H1 (cell line): ENCODE measurements around the gene CSNK1D. TPM values are rescaled to one million over a fixed set of nuclear protein-coding genes. Genes with fewer than 3 reads are reported as not detected.

Experiments
- CTCF ChIA-PET: fragments of 300-600 bp; sonication (Branson Sonifier 250); formaldehyde crosslinking; loops from one replicate; lab custom pipeline; 2021; ENCODE audit not compliant: partially characterized antibody; lab: Charles Lee
- POLR2A ChIA-PET: fragments of 300-600 bp; sonication (Branson Sonifier 250); formaldehyde crosslinking; loops from one replicate; lab custom pipeline; 2021; ENCODE audit warnings: inconsistent platforms; ENCODE audit not compliant: partially characterized antibody; lab: Charles Lee
- DNase-seq, 2 experiments: peaks; one replicate each; pipeline versions ENCODE4 v3.0.0 to v3.0.0-alpha.2; 2010 to 2022; ENCODE audit warnings: low spot score in 2 of 2, low read depth in 1 of 2, mixed read lengths in 1 of 2
- FAIRE-seq: peaks from 2 replicates; lab custom pipeline; 2011; peaks lifted over from hg19 to GRCh38; lab: Jason Lieb, UNC
- H2AFZ ChIP-seq: 2 replicates; pipeline ENCODE4 v1.8.1; 2012; ENCODE audit warnings: low read length, inconsistent platforms
- H2AK5ac ChIP-seq: 2 replicates; pipeline ENCODE4 v1.6.1; 2013; ENCODE audit warnings: low read depth, low read length
- H2BK120ac ChIP-seq: replicated peaks from 2 replicates; pipeline ENCODE3; 2013; ENCODE audit warnings: low read depth, low read length, inconsistent platforms
- H2BK12ac ChIP-seq: 2 replicates; pipeline ENCODE4 v1.6.1; 2013; ENCODE audit warnings: low read depth, low read length
- H2BK15ac ChIP-seq: 2 replicates; pipeline ENCODE4 v1.6.1; 2013; ENCODE audit warnings: low read length
- H2BK20ac ChIP-seq: 2 replicates; pipeline ENCODE4 v1.6.1; 2013; ENCODE audit warnings: low read length
- H2BK5ac ChIP-seq: 2 replicates; pipeline ENCODE4 v1.6.1; 2013; ENCODE audit warnings: low read depth, low read length
- H3K14ac ChIP-seq: 2 replicates; pipeline ENCODE4 v1.6.1; 2013; ENCODE audit warnings: inconsistent platforms; ENCODE audit not compliant: insufficient read length
- H3K18ac ChIP-seq: 2 replicates; pipeline ENCODE4 v1.6.1; 2013; ENCODE audit warnings: low read length; ENCODE audit errors: extremely low read depth
- H3K23ac ChIP-seq: 2 replicates; pipeline ENCODE4 v1.6.1; 2013; ENCODE audit warnings: inconsistent platforms; ENCODE audit not compliant: insufficient read length
- H3K23me2 ChIP-seq: 2 replicates; pipeline ENCODE4 v1.6.1; 2013; ENCODE audit warnings: low read depth, low read length
- H3K27ac ChIP-seq: 2 replicates; pipeline ENCODE4 v1.6.1; 2011; ENCODE audit warnings: low read depth, low read length, inconsistent platforms
- H3K27me3 ChIP-seq, 4 experiments: replicated peaks in 1 of 4; 1 replicate in 1 of 4; 2 replicates in 3 of 4; pipeline versions ENCODE4 v1.6.1 to v1.8.1; 2011 to 2013; ENCODE audit warnings: low read length in 3 of 4, mild to moderate bottlenecking in 3 of 4, inconsistent platforms in 2 of 4, mixed read lengths in 2 of 4, moderate library complexity in 1 of 4; ENCODE audit not compliant: control insufficient read depth in 3 of 4, insufficient read depth in 3 of 4; ENCODE audit errors: extremely low read depth in 1 of 4
- H3K36me3 ChIP-seq, 4 experiments: 2 replicates each; pipeline versions ENCODE4 v1.6.1 to v1.8.1; 2011 to 2013; ENCODE audit warnings: mild to moderate bottlenecking in 4 of 4, low read length in 3 of 4, moderate library complexity in 2 of 4, control low read depth in 1 of 4, inconsistent platforms in 1 of 4; ENCODE audit not compliant: insufficient read depth in 4 of 4, control insufficient read depth in 2 of 4
- H3K4ac ChIP-seq: replicated peaks from 2 replicates; pipeline ENCODE3; 2013; ENCODE audit warnings: low read length, low read depth, mixed read lengths, inconsistent platforms; ENCODE audit not compliant: insufficient read length
- H3K4me1 ChIP-seq, 4 experiments: replicated peaks in 1 of 4; 1 replicate in 1 of 4; 2 replicates in 3 of 4; pipeline versions ENCODE4 v1.6.1 to v1.8.1; 2011 to 2013; ENCODE audit warnings: low read length in 3 of 4, inconsistent platforms in 2 of 4, mixed read lengths in 1 of 4; ENCODE audit not compliant: insufficient read depth in 4 of 4, control insufficient read depth in 3 of 4
- H3K4me2 ChIP-seq, 2 experiments: 2 replicates each; pipeline versions ENCODE4 v1.6.1 to v1.8.1; 2011 to 2013; ENCODE audit warnings: low read depth in 2 of 2, low read length in 2 of 2, control low read depth in 1 of 2, inconsistent platforms in 1 of 2, mild to moderate bottlenecking in 1 of 2; ENCODE audit not compliant: insufficient read depth in 1 of 2
- H3K4me3 ChIP-seq, 4 experiments: fragments of 200-600, 300-600 bp in 1 of 4; sonication (generic), shearing (Covaris generic), sonication (Bioruptor Twin) in 1 of 4; 2 replicates each; pipeline versions ENCODE4 v1.5.1 to v1.8.1; 2011 to 2016; ENCODE audit warnings: low read length in 4 of 4, low read depth in 3 of 4, control low read depth in 2 of 4, inconsistent platforms in 2 of 4, mild to moderate bottlenecking in 2 of 4, mixed read lengths in 1 of 4, moderate library complexity in 1 of 4; ENCODE audit not compliant: insufficient read depth in 2 of 4; ENCODE audit errors: extremely low read depth in 1 of 4
- H3K56ac ChIP-seq: replicated peaks from 2 replicates; pipeline ENCODE3; 2013; ENCODE audit warnings: low read depth, mild to moderate bottlenecking, mixed read lengths, low read length, inconsistent platforms; ENCODE audit not compliant: insufficient read length
- H3K79me1 ChIP-seq: 2 replicates; pipeline ENCODE4 v1.6.1; 2013; ENCODE audit warnings: low read depth, low read length, control low read depth
- H3K79me2 ChIP-seq, 2 experiments: 2 replicates each; pipeline versions ENCODE4 v1.6.1 to v1.8.1; 2012 to 2013; ENCODE audit warnings: low read length in 2 of 2, mild to moderate bottlenecking in 2 of 2, inconsistent platforms in 1 of 2; ENCODE audit not compliant: insufficient read depth in 2 of 2, control insufficient read depth in 1 of 2
- H3K9ac ChIP-seq, 4 experiments: replicated peaks in 1 of 4; 1 replicate in 1 of 4; 2 replicates in 3 of 4; pipeline versions ENCODE4 v1.6.1 to v1.8.1; 2011 to 2013; ENCODE audit warnings: low read depth in 3 of 4, low read length in 3 of 4, control low read depth in 2 of 4, mild to moderate bottlenecking in 2 of 4, moderate library complexity in 2 of 4, inconsistent platforms in 1 of 4; ENCODE audit errors: extremely low read depth in 1 of 4
- H3K9me3 ChIP-seq, 2 experiments: 2 replicates each; pipeline versions ENCODE4 v1.6.1 to v1.8.1; 2012 to 2013; ENCODE audit warnings: mild to moderate bottlenecking in 2 of 2, moderate library complexity in 2 of 2, control low read depth in 1 of 2, inconsistent platforms in 1 of 2, low read depth in 1 of 2, low read length in 1 of 2, mixed read lengths in 1 of 2; ENCODE audit not compliant: insufficient read depth in 2 of 2
- H4K20me1 ChIP-seq, 2 experiments: replicated peaks in 1 of 2; 2 replicates each; pipeline versions ENCODE3 to v1.8.1; 2011 to 2013; ENCODE audit warnings: inconsistent platforms in 2 of 2, low read length in 2 of 2, mild to moderate bottlenecking in 1 of 2; ENCODE audit not compliant: insufficient read depth in 2 of 2, control insufficient read depth in 1 of 2
- H4K5ac ChIP-seq: 2 replicates; pipeline ENCODE4 v1.6.1; 2013; ENCODE audit warnings: low read length, low read depth, mixed read lengths, inconsistent platforms; ENCODE audit not compliant: insufficient read length
- H4K8ac ChIP-seq: 2 replicates; pipeline ENCODE4 v1.8.0; 2013; ENCODE audit warnings: mild to moderate bottlenecking, moderate library complexity, low read length, inconsistent platforms; ENCODE audit not compliant: insufficient read depth; ENCODE audit errors: extremely low read depth
- H4K91ac ChIP-seq: replicated peaks from 2 replicates; pipeline ENCODE3; 2013; ENCODE audit warnings: low read length, mixed read lengths, inconsistent platforms; ENCODE audit not compliant: insufficient read length
- ATF3 ChIP-seq: IDR thresholded peaks from 2 replicates; pipeline ENCODE4 v1.6.1; 2011; ENCODE audit warnings: low read depth, mild to moderate bottlenecking, low read length; ENCODE audit not compliant: insufficient read depth
- CHD1 ChIP-seq: IDR thresholded peaks from 2 replicates; pipeline ENCODE4 v1.6.1; 2012; ENCODE audit warnings: low read depth, low read length, improper control_type of control experiment
- CREB1 ChIP-seq: IDR thresholded peaks from 2 replicates; pipeline ENCODE4 v1.6.1; 2012; ENCODE audit warnings: inconsistent platforms
- E2F6 ChIP-seq: IDR thresholded peaks from 2 replicates; pipeline ENCODE4 v1.6.1; 2012; ENCODE audit warnings: inconsistent platforms
- POLR2A ChIP-seq, 2 experiments: IDR thresholded peaks; 1 replicate in 1 of 2; 2 replicates in 1 of 2; pipeline ENCODE4 v1.6.1; 2011; ENCODE audit warnings: low read depth in 2 of 2, low read length in 2 of 2, mild to moderate bottlenecking in 2 of 2; ENCODE audit errors: control extremely low read depth in 1 of 2
- POU5F1 ChIP-seq: IDR thresholded peaks from 2 replicates; pipeline ENCODE4 v1.6.1; 2011; ENCODE audit warnings: low read depth, mild to moderate bottlenecking, low read length, moderate library complexity
- SP1 ChIP-seq: IDR thresholded peaks from 2 replicates; pipeline ENCODE4 v1.6.1; 2011; ENCODE audit warnings: low read depth, low read length
- SP4 ChIP-seq: IDR thresholded peaks from 2 replicates; pipeline ENCODE4 v1.6.1; 2012; ENCODE audit warnings: low read length, inconsistent platforms
- USF2 ChIP-seq: IDR thresholded peaks from 2 replicates; pipeline ENCODE4 v1.6.1; 2011; ENCODE audit warnings: low read length, improper control_type of control experiment
- WGBS, 2 experiments: shearing (Covaris generic) in 1 of 2; methylation state at CpG; one replicate each; pipeline versions ENCODE4 v1.1.6 to v1.1.7; 2013 to 2015; ENCODE audit warnings: low lambda C conversion rate in 2 of 2, mixed read lengths in 2 of 2, inconsistent platforms in 1 of 2, low coverage in 1 of 2, missing lambda C conversion rate in 1 of 2; ENCODE audit not compliant: insufficient replicate concordance in 2 of 2, insufficient coverage in 1 of 2, insufficient read length in 1 of 2; ENCODE audit errors: extremely low coverage in 1 of 2, missing lambda C conversion rate in 1 of 2; 5-methylcytosine and 5-hydroxymethylcytosine counted together
- polyA plus RNA-seq, 7 experiments: library from polyadenylated mRNA; depleted of rRNA in 3 of 7; stranded (reverse) in 5 of 7; unstranded in 2 of 7; fragments of >200 nt in 5 of 7; fragments of 200-250 nt in 2 of 7; gene quantifications; 1 replicate in 5 of 7; 2 replicates in 1 of 7; 4 replicates in 1 of 7; pipeline versions ENCODE4 v1.2.1 to v1.2.3, GENCODE V29; 2011 to 2013; ENCODE audit warnings: missing spikeins in 2 of 7, mixed read lengths in 2 of 7
- total RNA-seq: library from RNA; stranded (reverse); fragmentation: NEBNext Ultra II Directional; extraction: Animal tissue kit (Norgen Biotek cat#: 25700); gene quantifications from 2 replicates; pipeline ENCODE4 v1.2.1, GENCODE V29; 2021

Gene CSNK1D
- total and polyA plus RNA-seq, 2 of the 8 experiments (the other 6 are each of a cell fraction or from before 2014, with no cell fraction given): 73.5 to 103 TPM

- Histone ChIP-seq H4K5ac (no peak overlapping the region), H3K79me1 (no peaks in the 10 kb centered on the region; the same call in 1 of the 2 replicates), H3K4ac (no peak overlapping the region), H4K91ac (no peak overlapping the region), H3K4me3 (no peak overlapping the region), H3K23me2 (peaks cover 9% of the 10 kb centered on the region; the same call in 1 of the 2 replicates), H3K36me3 (peaks cover 0 to 3% (median 0%) of the 10 kb centered on the region in 4 experiments; a peak in 1 of 8 replicates), H2AK5ac (0 out of 2 replicates have a peak overlapping the region, but pooled peaks have one; percentile 5), H3K79me2 (no peaks in the 10 kb centered on the region), H3K4me1 (peaks cover 0 to 18% (median 6%) of the 10 kb centered on the region in 4 experiments; a peak in 6 of 7 replicates), H3K27me3 (peaks cover 26 to 48% (median 42%) of the 10 kb centered on the region in 4 experiments), H4K20me1 (peaks cover 9 to 12% of the 10 kb centered on the region in 2 experiments), H4K8ac (peak overlapping the region; percentile 11; the same call in 1 of the 2 replicates), H2BK20ac (no peak overlapping the region), H3K9me3 (no peaks in the 10 kb centered on the region; a peak in 1 of 4 replicates), H3K4me2 (no peak overlapping the region), H3K18ac (no peak overlapping the region), H2BK120ac (no peak overlapping the region), H3K23ac (no peak overlapping the region), H2AFZ (no peak overlapping the region), H3K9ac (no peak overlapping the region), H3K56ac (no peak overlapping the region), H2BK5ac (no peak overlapping the region), H3K14ac (no peak overlapping the region), H3K27ac (no peak overlapping the region), H2BK12ac (no peak overlapping the region), H2BK15ac (no peak overlapping the region)
- ChIA-PET CTCF (interaction anchor here (1.6 kb wide), 1 partner anchor 9 kb away, joined by 3 read pairs; no protein-coding TSS in a partner anchor), POLR2A (interaction anchor here (1.6 kb wide), 1 partner anchor 9 kb away, joined by 5 read pairs; no protein-coding TSS in a partner anchor)
- DNase-seq: no peak
- FAIRE-seq: no peak
- 91% methylated on average over 17 of the region's 21 CpGs; no CpG with 5 or more reads in 1 of the 2 experiments for WGBS, 2 experiments
- no peak for TF ChIP-seq SP4
- no peak for TF ChIP-seq E2F6
- no peak for TF ChIP-seq CHD1
- TF ChIP-seq POLR2A (IDR thresholded peaks at IDR 0.05; ENCODE audit: control extremely low read depth in 1 of 2, low read depth in 2 of 2, low read length in 2 of 2): no peak
- no peak for TF ChIP-seq USF2
- TF ChIP-seq CREB1: no peak
- TF ChIP-seq POU5F1: no peak
- TF ChIP-seq ATF3: no peak
- TF ChIP-seq SP1: no peak
Observed at GRCh38 chr17:82232876-82233785, 40.4 kb downstream of the CSNK1D start.
